Dendritic cell treated with granulocyte-macrophage colony-stimulating factor and Interleukin-4, amounts not matched to agents 40 ng/mL and 50 ng/mL, for 4 days (primary cell): ENCODE measurements around the gene ZNF3.

Source experiments
- H3K27ac Mint-ChIP-seq: one replicate; pipeline ENCODE4 v1.8.0; 2022; ENCODE audit warnings: mild to moderate bottlenecking, mixed read lengths
- H3K27me3 Mint-ChIP-seq: one replicate; pipeline ENCODE4 v1.8.0; 2022; ENCODE audit warnings: mild to moderate bottlenecking, mixed read lengths
- H3K36me3 Mint-ChIP-seq: one replicate; pipeline ENCODE4 v1.8.0; 2022; ENCODE audit warnings: low read depth, mixed read lengths
- H3K4me1 Mint-ChIP-seq: one replicate; pipeline ENCODE4 v1.8.0; 2022; ENCODE audit warnings: low read depth, mixed read lengths
- H3K4me3 Mint-ChIP-seq: one replicate; pipeline ENCODE4 v1.8.0; 2022; ENCODE audit warnings: mild to moderate bottlenecking, moderate library complexity, mixed read lengths
- H3K9me3 Mint-ChIP-seq: one replicate; pipeline ENCODE4 v1.8.0; 2022; ENCODE audit warnings: mixed read lengths
- intact Hi-C: fragments of 100-400 bp; cut with micrococcal nuclease; formaldehyde crosslinking; loops from one replicate; pipeline ENCODE4 v1.15.0; 2022

Gene ZNF3

GRCh38 chr7:100119970-100120732 is 38.6 kb upstream of the ZNF3 start:
- intact Hi-C loops, result loop anchor here (1.0 to 2.0 kb wide), 2 partner anchors 7 to 19 kb away; partner anchors contain the start of genes AP4M1 and MCM7
- Mint-ChIP-seq H3K36me3 (peaks cover 27% of the 10 kb centered on the region), H3K27ac (peak overlapping the region; percentile 97), H3K27me3 (no peaks in the 10 kb centered on the region), H3K9me3 (no peaks in the 10 kb centered on the region), H3K4me1 (peaks cover 55% of the 10 kb centered on the region), H3K4me3 (peak overlapping the region; percentile 100)

- Mint-ChIP-seq H3K36me3 (peaks cover 35% of the 10 kb centered on the region), H3K9me3 (no peaks in the 10 kb centered on the region), H3K4me1 (peaks cover 46% of the 10 kb centered on the region), H3K27ac (peak within 1 kb of the TSS; percentile 97), H3K27me3 (no peaks in the 10 kb centered on the region), H3K4me3 (peak within 1 kb of the TSS; percentile 100)
- intact Hi-C loops, result loop anchor here (1.0 to 2.0 kb wide), 2 partner anchors 8 to 19 kb away; partner anchors contain the start of genes AP4M1 and MCM7
Measured at GRCh38 chr7:100119072-100119969, 37.8 kb upstream of the ZNF3 start, which contains the start of the genes CNPY4 and TAF6. CNPY4 (plus strand) TSS chr7:100119634; CDS start chr7:100119745, 111 bp downstream. TAF6 (minus strand) TSS chr7:100119358; CDS start chr7:100114209, 5,149 bp downstream.

GRCh38 chr7:100118388-100119071 is 37.0 kb upstream of the ZNF3 start:
- intact Hi-C loops, result loop anchor here (1.0 to 2.0 kb wide), 2 partner anchors 9 to 18 kb away; partner anchors contain the start of genes AP4M1 and MCM7
- no peaks in the 10 kb centered on the region for H3K9me3 Mint-ChIP-seq

GRCh38 chr7:100115026-100115425 is 33.5 kb upstream of the ZNF3 start:
- Mint-ChIP-seq H3K27ac (no peak overlapping the region), H3K4me3 (no peak overlapping the region), H3K4me1 (peaks cover 35% of the 10 kb centered on the region), H3K9me3 (no peaks in the 10 kb centered on the region), H3K27me3 (no peaks in the 10 kb centered on the region), H3K36me3 (peaks cover 70% of the 10 kb centered on the region)
- intact Hi-C loops, result no loop called here

More at GRCh38 chr7:100118388-100119071, 37.0 kb upstream of the ZNF3 start:
- peaks cover 43% of the 10 kb centered on the region for H3K36me3 Mint-ChIP-seq
- H3K4me3 Mint-ChIP-seq, result peak overlapping the region; percentile 100
- no peaks in the 10 kb centered on the region for H3K27me3 Mint-ChIP-seq
- peak overlapping the region; percentile 97 for H3K27ac Mint-ChIP-seq
- H3K4me1 Mint-ChIP-seq, result peaks cover 44% of the 10 kb centered on the region

GRCh38 chr7:100111914-100112313 is 30.4 kb upstream of the ZNF3 start:
- Mint-ChIP-seq H3K4me1 (peaks cover 27% of the 10 kb centered on the region), H3K4me3 (no peak overlapping the region), H3K9me3 (no peaks in the 10 kb centered on the region), H3K36me3 (peaks cover 88% of the 10 kb centered on the region), H3K27ac (no peak overlapping the region), H3K27me3 (no peaks in the 10 kb centered on the region)
- intact Hi-C loops, result no loop called here

- Mint-ChIP-seq H3K27ac (no peak overlapping the region), H3K36me3 (peaks cover 96% of the 10 kb centered on the region), H3K4me3 (no peak overlapping the region), H3K9me3 (no peaks in the 10 kb centered on the region), H3K4me1 (peaks cover 26% of the 10 kb centered on the region), H3K27me3 (no peaks in the 10 kb centered on the region)
- intact Hi-C loops, result no loop called here
Measured at GRCh38 chr7:100111156-100111555, 29.6 kb upstream of the ZNF3 start.

- intact Hi-C loops, result no loop called here
- no peak overlapping the region for H3K4me3 Mint-ChIP-seq
- no peak overlapping the region for H3K27ac Mint-ChIP-seq
- no peaks in the 10 kb centered on the region for H3K9me3 Mint-ChIP-seq
- H3K4me1 Mint-ChIP-seq, result peaks cover 26% of the 10 kb centered on the region
- H3K27me3 Mint-ChIP-seq, result no peaks in the 10 kb centered on the region
- H3K36me3 Mint-ChIP-seq, result peaks cover 100% of the 10 kb centered on the region
Measured at GRCh38 chr7:100109521-100110163, 28.1 kb upstream of the ZNF3 start.

- intact Hi-C loops, result no loop called here
- H3K27me3 Mint-ChIP-seq, result no peaks in the 10 kb centered on the region
- H3K9me3 Mint-ChIP-seq, result no peaks in the 10 kb centered on the region
- no peak overlapping the region for H3K4me3 Mint-ChIP-seq
- H3K4me1 Mint-ChIP-seq, result peaks cover 19% of the 10 kb centered on the region
- peaks cover 100% of the 10 kb centered on the region for H3K36me3 Mint-ChIP-seq
- no peak overlapping the region for H3K27ac Mint-ChIP-seq
Measured at GRCh38 chr7:100107890-100108289, 26.4 kb upstream of the ZNF3 start.

GRCh38 chr7:100107125-100107737 is 25.7 kb upstream of the ZNF3 start:
- H3K27me3 Mint-ChIP-seq, result no peaks in the 10 kb centered on the region
- H3K4me1 Mint-ChIP-seq, result peaks cover 20% of the 10 kb centered on the region
- no peak overlapping the region for H3K4me3 Mint-ChIP-seq
- H3K9me3 Mint-ChIP-seq, result no peaks in the 10 kb centered on the region
- no peak overlapping the region for H3K27ac Mint-ChIP-seq
- peaks cover 93% of the 10 kb centered on the region for H3K36me3 Mint-ChIP-seq
- intact Hi-C loops, result no loop called here

GRCh38 chr7:100106633-100107032 is 25.1 kb upstream of the ZNF3 start:
- H3K27me3 Mint-ChIP-seq, result no peaks in the 10 kb centered on the region
- H3K36me3 Mint-ChIP-seq, result peaks cover 90% of the 10 kb centered on the region
- no peaks in the 10 kb centered on the region for H3K9me3 Mint-ChIP-seq
- intact Hi-C loops, result no loop called here
- H3K4me1 Mint-ChIP-seq, result peaks cover 20% of the 10 kb centered on the region
- H3K4me3 Mint-ChIP-seq, result no peak overlapping the region
- peak overlapping the region; percentile 15 for H3K27ac Mint-ChIP-seq

GRCh38 chr7:100105534-100105933 is 24.0 kb upstream of the ZNF3 start:
- H3K27ac Mint-ChIP-seq, result no peak overlapping the region
- intact Hi-C loops, result no loop called here
- no peaks in the 10 kb centered on the region for H3K27me3 Mint-ChIP-seq
- H3K36me3 Mint-ChIP-seq, result peaks cover 87% of the 10 kb centered on the region
- H3K4me3 Mint-ChIP-seq, result no peak overlapping the region
- H3K4me1 Mint-ChIP-seq, result peaks cover 20% of the 10 kb centered on the region
- H3K9me3 Mint-ChIP-seq, result no peaks in the 10 kb centered on the region

- intact Hi-C loops, result no loop called here
- Mint-ChIP-seq H3K4me3 (no peak overlapping the region), H3K27ac (no peak overlapping the region), H3K4me1 (peaks cover 40% of the 10 kb centered on the region), H3K36me3 (peaks cover 83% of the 10 kb centered on the region), H3K9me3 (no peaks in the 10 kb centered on the region), H3K27me3 (no peaks in the 10 kb centered on the region)
Measured at GRCh38 chr7:100102950-100103840, 21.7 kb upstream of the ZNF3 start.
